A549 (cell line): ENCODE data around the gene TBX22. TPM values are rescaled to one million over a fixed set of nuclear protein-coding genes. Genes with fewer than 3 reads are reported as not detected.
"Not testable (repeated sequence)": the region's sequence is repeated elsewhere in the genome, so short reads cannot be mapped to it uniquely, and the experiment has no call there.

Experiments used
- ATAC-seq, 2 experiments: fragments of 200-7000 bp in 1 of 2; fragments of >200 bp in 1 of 2; cut with Nextera tagmentation in 1 of 2; cut with Tn5 transposase in 1 of 2; 3 replicates each; pipeline versions ENCODE4 v1.8.0 to v1.9.1; 2018 to 2020; ENCODE audit warnings: mild to moderate bottlenecking in 1 of 2, moderate library complexity in 1 of 2
- CTCF ChIA-PET: fragments of 300-600 bp; sonication (Branson Sonifier 250); formaldehyde crosslinking; extraction: SDS; loops from one replicate; lab custom pipeline; 2021; ENCODE audit warnings: antibody characterized with exemption, inconsistent platforms; lab: Yijun Ruan, JAX
- POLR2A ChIA-PET: fragments of 350-600 bp; formaldehyde crosslinking; extraction: SDS; loops from one replicate; lab custom pipeline; 2021; ENCODE audit warnings: antibody characterized with exemption, inconsistent platforms; lab: Yijun Ruan, JAX
- DNase-seq, 2 experiments: peaks; one replicate each; pipeline versions ENCODE4 v3.0.0 to v3.0.0-alpha.2; 2011 to 2016; ENCODE audit warnings: low read depth in 1 of 2, low spot score in 1 of 2
- FAIRE-seq: peaks from 2 replicates; lab custom pipeline; 2011; peaks lifted over from hg19 to GRCh38; lab: Jason Lieb, UNC
- H3K27ac ChIP-seq, 2 experiments: fragments of >200 bp; sonication (Bioruptor Twin); formaldehyde crosslinking; 3 replicates each; pipeline ENCODE4 v1.5.1; 2016 to 2017
- H3K4me1 ChIP-seq: fragments of >200 bp; sonication (Bioruptor Twin); formaldehyde crosslinking; 3 replicates; pipeline ENCODE4 v1.6.1; 2016
- H3K4me2 ChIP-seq: fragments of >200 bp; sonication (Bioruptor Twin); formaldehyde crosslinking; 3 replicates; pipeline ENCODE4 v1.6.1; 2016
- H3K4me3 ChIP-seq: fragments of >200 bp; sonication (Bioruptor Twin); formaldehyde crosslinking; 3 replicates; pipeline ENCODE4 v1.5.1; 2016
- H3K9me3 ChIP-seq: fragments of >200 bp; sonication (Bioruptor Twin); formaldehyde crosslinking; 3 replicates; pipeline ENCODE4 v1.6.1; 2016
- CHD2 ChIP-seq: fragments of 150-350 bp; IDR thresholded peaks from 2 replicates; pipeline ENCODE4 v1.6.1; 2014; ENCODE audit warnings: low read length; ENCODE audit not compliant: partially characterized antibody
- FOSL2 ChIP-seq, 2 experiments: fragments of 450-650 bp in 1 of 2; fragments of >200 bp in 1 of 2; sonication (Bioruptor Twin) in 1 of 2; formaldehyde crosslinking; IDR thresholded peaks; 2 replicates each; pipeline versions ENCODE4 v1.5.0 to v1.6.1; 2016 to 2020; ENCODE audit warnings: mild to moderate bottlenecking in 1 of 2, moderate library complexity in 1 of 2
- HEYL ChIP-seq: fragments of 250-450 bp; sonication (Bioruptor Pico); IDR thresholded peaks from 2 replicates; pipeline ENCODE4 v1.8.0; 2021; ENCODE audit warnings: mild to moderate bottlenecking, moderate library complexity
- JUNB ChIP-seq: fragments of >200 bp; sonication (Bioruptor Twin); formaldehyde crosslinking; IDR thresholded peaks from 2 replicates; pipeline ENCODE4 v1.6.1; 2016
- PHF8 ChIP-seq: fragments of 200-600 bp; sonication (generic); IDR thresholded peaks from 2 replicates; pipeline ENCODE4 v1.6.1; 2016; ENCODE audit warnings: low read depth, mild to moderate bottlenecking, antibody characterized with exemption, moderate library complexity, borderline replicate concordance
- RAD21 ChIP-seq, 2 experiments: fragments of >200 bp in 1 of 2; sonication (Bioruptor Twin) in 1 of 2; formaldehyde crosslinking in 1 of 2; IDR thresholded peaks in 1 of 2; conservative IDR thresholded peaks in 1 of 2; 2 replicates in 1 of 2; 3 replicates in 1 of 2; pipeline ENCODE4 v1.6.1; 2012 to 2018; ENCODE audit warnings: inconsistent platforms in 1 of 2
- SMC3 ChIP-seq: fragments of >200 bp; sonication (Bioruptor Twin); formaldehyde crosslinking; IDR thresholded peaks from 3 replicates; pipeline ENCODE4 v1.6.1; 2018; ENCODE audit warnings: inconsistent platforms
- USF2 ChIP-seq: fragments of 450-650 bp; IDR thresholded peaks from 2 replicates; pipeline ENCODE4 v1.6.1; 2014; ENCODE audit warnings: antibody characterized with exemption
- WGBS: methylation state at CpG from one replicate; pipeline ENCODE4 v1.1.6; 2017; ENCODE audit errors: missing lambda C conversion rate; 5-methylcytosine and 5-hydroxymethylcytosine counted together
- polyA plus RNA-seq, 4 experiments: library from polyadenylated mRNA; depleted of rRNA in 3 of 4; stranded (reverse); fragments of >200 nt; fragmentation: RNase III in 1 of 4; extraction: RNeasy Plus Mini Kit Qiagen cat#74134 plus additional on column Dnase treatment in 1 of 4; gene quantifications; 2 replicates in 3 of 4; 3 replicates in 1 of 4; pipeline ENCODE4 v1.2.3, GENCODE V29; 2011 to 2017

The TBX22 gene
- polyA plus RNA-seq, 2 of the 4 experiments (the other 2 are of a cell fraction) = not detected

DNA sequence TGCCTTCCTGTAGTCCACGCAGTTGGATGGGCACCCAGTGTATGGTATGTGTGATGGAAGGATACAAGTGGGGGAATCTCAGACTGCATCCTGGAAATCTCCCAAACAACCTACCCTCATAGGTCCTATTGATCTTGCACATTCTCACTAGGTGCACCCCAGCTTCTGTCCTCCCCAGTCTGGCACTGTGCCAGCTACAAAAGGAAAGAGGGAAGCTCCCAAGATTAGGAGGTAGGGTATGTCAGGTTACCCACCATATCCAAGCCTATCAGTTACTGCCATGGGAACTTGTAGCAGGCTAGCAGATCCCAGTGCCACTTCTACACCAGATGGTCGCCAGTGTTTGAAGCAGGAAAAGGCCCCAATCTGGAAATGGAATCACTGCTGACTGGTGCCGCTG is 11.6 kb downstream of the TBX22 start:
- ChIA-PET POLR2A (no interaction called here), CTCF (no interaction called here)
- H3K4me2 ChIP-seq = no peak overlapping the region
- WGBS = 25% methylated on average over 3 of the region's 3 CpGs
- H3K27ac ChIP-seq = no peak overlapping the region
- no peak for DNase-seq
- H3K4me1 ChIP-seq = no peaks in the 10 kb centered on the region
- no peak for ATAC-seq
- no peak for FAIRE-seq
- no peak for TF ChIP-seq CHD2
- TF ChIP-seq HEYL (CRISPR knock-in tag) = no peak
- no peak for TF ChIP-seq SMC3
- no peak for TF ChIP-seq USF2
- no peak for TF ChIP-seq RAD21 (conservative IDR thresholded peaks at IDR 0.05 in 1 of 2, IDR thresholded peaks at IDR 0.05 in 1 of 2)
- no peak for TF ChIP-seq JUNB
- no peak for TF ChIP-seq FOSL2 (IDR thresholded peaks at IDR 0.05)
- no peak for TF ChIP-seq FOSL2 (CRISPR knock-in tag; IDR thresholded peaks at IDR 0.05)
- TF ChIP-seq PHF8 = no peak
- no peaks in the 10 kb centered on the region for H3K9me3 ChIP-seq
- no peak overlapping the region for H3K4me3 ChIP-seq

GRCh38 chrX:80066156-80066555 is 51.6 kb downstream of the TBX22 start:
- 0% methylated on average over 5 of the region's 6 CpGs for WGBS
- H3K4me1 ChIP-seq, H3K9me3 ChIP-seq, FAIRE-seq, H3K4me2 ChIP-seq, ATAC-seq, H3K4me3 ChIP-seq, DNase-seq, CTCF ChIA-PET, H3K27ac ChIP-seq, POLR2A ChIA-PET: not testable (repeated sequence)

DNA sequence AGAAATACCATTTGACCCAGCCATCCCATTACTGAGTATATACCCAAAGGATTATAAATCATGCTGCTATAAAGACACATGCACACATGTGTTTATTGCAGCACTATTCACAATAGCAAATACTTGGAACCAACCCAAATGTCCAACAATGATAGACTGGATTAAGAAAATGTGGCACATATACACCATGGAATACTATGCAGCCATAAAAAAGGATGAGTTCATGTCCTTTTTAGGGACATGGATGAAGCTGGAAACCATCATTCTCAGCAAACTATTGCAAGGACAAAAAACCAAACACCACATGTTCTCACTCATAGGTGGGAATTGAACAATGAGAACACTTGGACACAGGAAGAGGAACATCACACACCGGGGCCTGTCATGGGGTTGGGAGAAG is 61.1 kb downstream of the TBX22 start:
- whole genome bisulfite sequencing = 15% methylated on average over 1 of the region's 1 CpG
- H3K9me3 ChIP-seq, ATAC-seq, H3K27ac ChIP-seq, FAIRE-seq, H3K4me1 ChIP-seq, H3K4me3 ChIP-seq, DNase-seq, H3K4me2 ChIP-seq, CTCF ChIA-PET, POLR2A ChIA-PET: not testable (repeated sequence)
